PC-3 (cell line): ENCODE data around the gene SLC2A2. TPM values are rescaled to one million over a fixed set of nuclear protein-coding genes. Genes with fewer than 3 reads are reported as not detected.

Experiments
- ATAC-seq: fragments of 200-7000 bp; cut with Tn5 transposase; 2 replicates; pipeline ENCODE4 v1.9.1; 2020; ENCODE audit warnings: mild to moderate bottlenecking, moderate library complexity
- BruUV-seq: library from RNA; stranded (reverse); fragments of 400-500 nt; replicated peaks from 2 replicates; lab custom pipeline; 2021; lab: Mats Ljungman, UMichigan
- CTCF ChIA-PET: fragments of 300-600 bp; sonication (Branson Sonifier 250); formaldehyde crosslinking; loops from one replicate; lab custom pipeline; 2022; ENCODE audit warnings: antibody characterized with exemption; lab: Charles Lee
- POLR2A ChIA-PET: fragments of 300-600 bp; sonication (Branson Sonifier 250); formaldehyde crosslinking; loops from one replicate; lab custom pipeline; 2022; ENCODE audit warnings: antibody characterized with exemption; ENCODE audit not compliant: unreplicated experiment; lab: Charles Lee
- DNase-seq: peaks from one replicate; pipeline ENCODE4 v3.0.0-alpha.2; 2015
- H2AFZ ChIP-seq: fragments of 300-600 bp; sonication (generic); 2 replicates; pipeline ENCODE4 v1.6.0; 2016; ENCODE audit warnings: antibody characterized with exemption, low read length
- H3F3A ChIP-seq: fragments of 300-600 bp; sonication (generic); one replicate; pipeline ENCODE4 v1.6.0; 2017; ENCODE audit warnings: antibody characterized with exemption, low read length, control low read depth, mild to moderate bottlenecking; ENCODE audit not compliant: unreplicated experiment
- H3K27ac ChIP-seq: fragments of 300-600 bp; sonication (generic); 2 replicates; pipeline ENCODE4 v1.5.1; 2016; ENCODE audit warnings: mild to moderate bottlenecking, low read length
- H3K27me3 ChIP-seq: fragments of 300-600 bp; sonication (generic); 2 replicates; pipeline ENCODE4 v1.6.1; 2016; ENCODE audit warnings: low read length, mixed read lengths
- H3K36me3 ChIP-seq: fragments of 300-600 bp; sonication (generic); 2 replicates; pipeline ENCODE4 v1.6.1; 2016; ENCODE audit warnings: low read depth, mixed run types, low read length, mixed read lengths
- H3K4me1 ChIP-seq: fragments of 300-600 bp; sonication (generic); 2 replicates; pipeline ENCODE4 v1.5.1; 2016; ENCODE audit warnings: low read length; ENCODE audit not compliant: insufficient read depth
- H3K4me2 ChIP-seq: fragments of 300-600 bp; sonication (generic); 2 replicates; pipeline ENCODE4 v1.6.0; 2016; ENCODE audit warnings: low read length
- H3K4me3 ChIP-seq: fragments of 300-600 bp; sonication (generic); 2 replicates; pipeline ENCODE4 v1.5.1; 2016; ENCODE audit warnings: mild to moderate bottlenecking, low read length, mixed read lengths
- H3K79me2 ChIP-seq: fragments of 300-600 bp; sonication (generic); 2 replicates; pipeline ENCODE4 v1.6.1; 2017; ENCODE audit warnings: low read length, mixed read lengths
- H3K9ac ChIP-seq: fragments of 300-600 bp; sonication (generic); 2 replicates; pipeline ENCODE4 v1.6.0; 2016; ENCODE audit warnings: mild to moderate bottlenecking, low read length
- H3K9me2 ChIP-seq: fragments of 300-600 bp; sonication (generic); replicated peaks from 2 replicates; pipeline ENCODE4 v1.6.1; 2016; ENCODE audit warnings: mixed run types, low read length, mixed read lengths
- H3K9me3 ChIP-seq: fragments of 300-600 bp; sonication (generic); 2 replicates; pipeline ENCODE4 v1.6.1; 2016; ENCODE audit warnings: low read length, mixed read lengths
- H4K20me1 ChIP-seq: fragments of 300-600 bp; sonication (generic); 2 replicates; pipeline ENCODE4 v1.6.1; 2016; ENCODE audit warnings: low read length, mixed read lengths
- CTCF ChIP-seq: fragments of 300-600 bp; sonication (generic); conservative IDR thresholded peaks from 2 replicates; pipeline ENCODE4 v1.5.1; 2017; ENCODE audit warnings: antibody characterized with exemption, low read depth, mild to moderate bottlenecking, low read length
- EZH2 ChIP-seq: fragments of 300-600 bp; sonication (generic); IDR thresholded peaks from one replicate; pipeline ENCODE4 v1.6.1; 2017; ENCODE audit warnings: antibody characterized with exemption, mild to moderate bottlenecking, low read length; ENCODE audit not compliant: unreplicated experiment
- EZH2phosphoT487 ChIP-seq: fragments of 300-600 bp; sonication (generic); IDR thresholded peaks from 2 replicates; pipeline ENCODE4 v1.6.1; 2018; ENCODE audit warnings: mild to moderate bottlenecking, antibody characterized with exemption, low read length, borderline replicate concordance
- intact Hi-C: fragments of 100-400 bp; cut with micrococcal nuclease; formaldehyde crosslinking; loops from 2 replicates; pipeline ENCODE4 v1.9.0; 2023
- total RNA-seq: library from RNA; depleted of rRNA; stranded (reverse); fragments of >200 nt; gene quantifications from 2 replicates; pipeline ENCODE4 v1.2.3, GENCODE V29; 2014

Gene SLC2A2
- total RNA-seq, 1 experiment from 2014 or later = not detected

GRCh38 chr3:170953736-170954135, 72.8 kb downstream of the SLC2A2 start:
- BruUV-seq = no TSS peak
- intact Hi-C loops = no loop called here
- H3K27ac ChIP-seq = no peak overlapping the region
- no peaks in the 10 kb centered on the region for H3F3A ChIP-seq
- ATAC-seq (no peak), DNase-seq (no peak)
- no peaks in the 10 kb centered on the region for H3K9me2 ChIP-seq
- H3K4me1 ChIP-seq = no peaks in the 10 kb centered on the region
- no peaks in the 10 kb centered on the region for H4K20me1 ChIP-seq
- ChIA-PET POLR2A (no interaction called here), CTCF (no interaction called here)
- H3K79me2 ChIP-seq = no peaks in the 10 kb centered on the region
- no peaks in the 10 kb centered on the region for H3K9me3 ChIP-seq
- H3K9ac ChIP-seq = no peak overlapping the region
- no peaks in the 10 kb centered on the region for H3K27me3 ChIP-seq
- H2AFZ ChIP-seq = no peak overlapping the region
- TF ChIP-seq EZH2 (no peak), EZH2phosphoT487 (no peak), CTCF (no peak)
- H3K4me3 ChIP-seq = no peak overlapping the region
- H3K4me2 ChIP-seq = no peak overlapping the region
- no peaks in the 10 kb centered on the region for H3K36me3 ChIP-seq

- no peak overlapping the region for H3K27ac ChIP-seq
- TF ChIP-seq EZH2 (no peak), EZH2phosphoT487 (no peak), CTCF (no peak)
- H3K9me2 ChIP-seq = no peaks in the 10 kb centered on the region
- H3K27me3 ChIP-seq = no peaks in the 10 kb centered on the region
- no peak overlapping the region for H2AFZ ChIP-seq
- no peaks in the 10 kb centered on the region for H3K4me1 ChIP-seq
- intact Hi-C loops = no loop called here
- no peak overlapping the region for H3K4me3 ChIP-seq
- no peaks in the 10 kb centered on the region for H3F3A ChIP-seq
- DNase-seq (no peak), ATAC-seq (no peak)
- POLR2A ChIA-PET = no interaction called here
- no peaks in the 10 kb centered on the region for H3K9me3 ChIP-seq
- H4K20me1 ChIP-seq = no peaks in the 10 kb centered on the region
- CTCF ChIA-PET = no interaction called here
- no peak overlapping the region for H3K9ac ChIP-seq
- H3K36me3 ChIP-seq = no peaks in the 10 kb centered on the region
- no peak overlapping the region for H3K4me2 ChIP-seq
- BruUV-seq = no TSS peak
- no peaks in the 10 kb centered on the region for H3K79me2 ChIP-seq
Measured at GRCh38 chr3:170953229-170953628, 73.3 kb downstream of the SLC2A2 start.

GRCh38 chr3:170949211-170949610, 77.3 kb downstream of the SLC2A2 start:
- H3K27me3 ChIP-seq = no peaks in the 10 kb centered on the region
- H3K9me2 ChIP-seq = no peaks in the 10 kb centered on the region
- H3K9ac ChIP-seq = no peak overlapping the region
- no peaks in the 10 kb centered on the region for H3K79me2 ChIP-seq
- H3F3A ChIP-seq = no peaks in the 10 kb centered on the region
- DNase-seq (no peak), ATAC-seq (no peak)
- no TSS peak for BruUV-seq
- no peaks in the 10 kb centered on the region for H3K9me3 ChIP-seq
- H2AFZ ChIP-seq = no peak overlapping the region
- no peak overlapping the region for H3K4me2 ChIP-seq
- ChIA-PET CTCF (no interaction called here), POLR2A (interaction anchor here (0.6 kb wide), 1 partner anchor 511 kb away, joined by 19 read pairs; the partner anchor contains the start of gene TNIK)
- intact Hi-C loops = no loop called here
- no peaks in the 10 kb centered on the region for H3K4me1 ChIP-seq
- TF ChIP-seq CTCF (no peak), EZH2 (no peak), EZH2phosphoT487 (no peak)
- no peak overlapping the region for H3K4me3 ChIP-seq
- H3K27ac ChIP-seq = no peak overlapping the region
- H3K36me3 ChIP-seq = no peaks in the 10 kb centered on the region
- no peaks in the 10 kb centered on the region for H4K20me1 ChIP-seq
